ENCODE results near the gene TRAFD1.
"Not testable (repeated sequence)": the region's sequence is repeated elsewhere in the genome, so short reads cannot be mapped to it uniquely, and the experiment has no call there.

The TRAFD1 gene

GRCh38 chr12:112158461-112159145 lies 33.2 kb downstream of the TRAFD1 start:
- not testable (repeated sequence) for DNase-seq (ENCODE audit: low spot score)

- no peak for DNase-seq (ENCODE audit: low spot score)
These were observed 33.8 kb downstream of the TRAFD1 start for GRCh38 chr12:112159146-112159541.

GRCh38 chr12:112160611-112161010 lies 35.3 kb downstream of the TRAFD1 start:
- DNase-seq (ENCODE audit: low spot score), result no peak

- DNase-seq (ENCODE audit: low spot score), result no peak
These were observed 36.4 kb downstream of the TRAFD1 start for GRCh38 chr12:112161711-112162110.

- DNase-seq (ENCODE audit: low spot score), result no peak
These were observed 37.0 kb downstream of the TRAFD1 start for GRCh38 chr12:112162241-112162790.

GRCh38 chr12:112163056-112163455 lies 37.7 kb downstream of the TRAFD1 start:
- DNase-seq (ENCODE audit: low spot score), result no peak

GRCh38 chr12:112163471-112163991 lies 38.2 kb downstream of the TRAFD1 start:
- no peak for DNase-seq (ENCODE audit: low spot score)

GRCh38 chr12:112164011-112164660 lies 38.8 kb downstream of the TRAFD1 start:
- no peak for DNase-seq (ENCODE audit: low spot score)

- DNase-seq (ENCODE audit: low spot score), result no peak
These were observed 40.3 kb downstream of the TRAFD1 start for GRCh38 chr12:112165624-112166023.

GRCh38 chr12:112166051-112167015 lies 41.0 kb downstream of the TRAFD1 start:
- DNase-seq (ENCODE audit: low spot score), result no peak

- DNase-seq (ENCODE audit: low spot score), result no peak
These were observed 41.7 kb downstream of the TRAFD1 start for GRCh38 chr12:112167031-112167461.

- DNase-seq (ENCODE audit: low spot score), result no peak
These were observed 42.6 kb downstream of the TRAFD1 start for GRCh38 chr12:112167718-112168525.

- no peak for DNase-seq (ENCODE audit: low spot score)
These were observed 43.2 kb downstream of the TRAFD1 start for GRCh38 chr12:112168561-112168971.

GRCh38 chr12:112169161-112169872 lies 44.0 kb downstream of the TRAFD1 start:
- DNase-seq (ENCODE audit: low spot score), result no peak

- DNase-seq (ENCODE audit: low spot score), result no peak
These were observed 44.6 kb downstream of the TRAFD1 start for GRCh38 chr12:112169966-112170365.

- DNase-seq (ENCODE audit: low spot score), result peak; percentile 78
These were observed 45.0 kb downstream of the TRAFD1 start for GRCh38 chr12:112170376-112170775.

GRCh38 chr12:112170971-112171596 lies 45.7 kb downstream of the TRAFD1 start:
- DNase-seq (ENCODE audit: low spot score), result no peak

GRCh38 chr12:112172556-112173324 lies 47.4 kb downstream of the TRAFD1 start:
- no peak for DNase-seq (ENCODE audit: low spot score)
